HuH-7.5 (cell line): ENCODE measurements around the gene PTPRH.
"Not testable (repeated sequence)": the region's sequence is repeated elsewhere in the genome, so short reads cannot be mapped to it uniquely, and the experiment has no call there.

Experiments
- DNase-seq: peaks from one replicate; pipeline ENCODE4 v3.0.0; 2011; ENCODE audit warnings: low spot score

The PTPRH gene

GRCh38 chr19:55186080-55186479 lies 23.2 kb downstream of the PTPRH start:
- no peak for DNase-seq

- DNase-seq = no peak
Measured at GRCh38 chr19:55181740-55182139, 27.6 kb downstream of the PTPRH start.

- peak; percentile 84 for DNase-seq
Measured at GRCh38 chr19:55179606-55180484, 29.5 kb downstream of the PTPRH start, which contains the start of gene SYT5. TSS of gene SYT5 (minus strand) at chr19:55180289. CDS start at chr19:55179041, 1,248 bp downstream.

- no peak for DNase-seq
Measured at GRCh38 chr19:55178781-55179599, 30.3 kb downstream of the PTPRH start.

- no peak for DNase-seq
Measured at GRCh38 chr19:55176076-55176475, 33.2 kb downstream of the PTPRH start.

- no peak for DNase-seq
Measured at GRCh38 chr19:55175117-55175867, 34.0 kb downstream of the PTPRH start.

- DNase-seq = no peak
Measured at GRCh38 chr19:55174425-55175116, 34.7 kb downstream of the PTPRH start.

GRCh38 chr19:55173714-55174409 lies 35.4 kb downstream of the PTPRH start:
- no peak for DNase-seq

- DNase-seq = no peak
Measured at GRCh38 chr19:55173186-55173713, 36.1 kb downstream of the PTPRH start.

- no peak for DNase-seq
Measured at GRCh38 chr19:55172741-55173140, 36.6 kb downstream of the PTPRH start.

- not testable (repeated sequence) for DNase-seq
Measured at GRCh38 chr19:55172318-55172717, 37.0 kb downstream of the PTPRH start.

GRCh38 chr19:55171440-55171839 lies 37.9 kb downstream of the PTPRH start:
- no peak for DNase-seq

- DNase-seq = no peak
Measured at GRCh38 chr19:55169136-55169535, 40.2 kb downstream of the PTPRH start.

GRCh38 chr19:55166530-55167268 lies 42.6 kb downstream of the PTPRH start, which contains the start of gene DNAAF3:
TSS of gene DNAAF3 (minus strand) at chr19:55166613. CDS start at chr19:55166413, 200 bp downstream.
- DNase-seq = peak; percentile 100

- DNase-seq = peak; percentile 95
Measured at GRCh38 chr19:55165952-55166529, 43.3 kb downstream of the PTPRH start.

GRCh38 chr19:55161571-55162322 lies 47.6 kb downstream of the PTPRH start:
- no peak for DNase-seq

GRCh38 chr19:55160986-55161365 lies 48.3 kb downstream of the PTPRH start:
- DNase-seq = no peak

- DNase-seq = peak; percentile 99
Measured at GRCh38 chr19:55160128-55160985, 48.9 kb downstream of the PTPRH start.
